ENCODE measurements around the gene DLAT.

DNA sequence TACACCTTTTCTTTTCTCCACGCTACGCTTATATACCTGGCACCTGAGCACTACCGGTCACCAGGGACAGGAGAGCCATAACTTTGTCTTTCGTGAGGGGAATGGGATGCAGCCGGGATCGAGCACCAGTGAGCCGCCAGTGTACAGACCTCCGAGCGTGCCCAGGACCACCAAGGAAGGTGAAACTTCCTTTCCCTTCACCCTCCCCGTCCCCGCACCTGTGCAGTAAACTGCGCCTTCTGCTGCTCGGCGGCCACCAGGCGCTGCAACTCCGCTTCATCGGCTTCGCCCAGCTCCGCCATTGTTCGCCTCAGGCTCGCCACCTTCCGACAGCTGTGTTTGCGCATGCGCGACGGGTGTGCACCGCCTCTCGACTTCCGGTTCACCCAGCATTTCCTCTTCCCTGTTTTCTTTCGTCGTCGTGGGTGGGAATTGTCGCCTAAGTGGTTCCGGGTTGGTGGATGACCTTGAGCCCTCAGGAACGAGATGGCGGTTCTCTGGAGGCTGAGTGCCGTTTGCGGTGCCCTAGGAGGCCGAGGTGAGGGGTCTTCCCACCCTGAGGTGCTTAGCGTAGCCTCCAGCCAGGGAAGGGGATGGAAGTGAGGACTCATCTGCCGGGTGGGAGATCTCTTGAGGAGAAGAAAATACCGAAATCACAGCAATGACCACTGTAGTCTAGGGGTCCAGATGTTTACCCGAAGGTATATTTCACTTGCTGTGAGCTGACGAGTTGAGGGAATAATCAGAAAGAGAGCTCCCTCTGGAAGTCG lies 61.4 kb downstream of the DLAT start, which contains the start of the genes SDHD and TIMM8B:
- TF ChIP-seq, protein P1, sequence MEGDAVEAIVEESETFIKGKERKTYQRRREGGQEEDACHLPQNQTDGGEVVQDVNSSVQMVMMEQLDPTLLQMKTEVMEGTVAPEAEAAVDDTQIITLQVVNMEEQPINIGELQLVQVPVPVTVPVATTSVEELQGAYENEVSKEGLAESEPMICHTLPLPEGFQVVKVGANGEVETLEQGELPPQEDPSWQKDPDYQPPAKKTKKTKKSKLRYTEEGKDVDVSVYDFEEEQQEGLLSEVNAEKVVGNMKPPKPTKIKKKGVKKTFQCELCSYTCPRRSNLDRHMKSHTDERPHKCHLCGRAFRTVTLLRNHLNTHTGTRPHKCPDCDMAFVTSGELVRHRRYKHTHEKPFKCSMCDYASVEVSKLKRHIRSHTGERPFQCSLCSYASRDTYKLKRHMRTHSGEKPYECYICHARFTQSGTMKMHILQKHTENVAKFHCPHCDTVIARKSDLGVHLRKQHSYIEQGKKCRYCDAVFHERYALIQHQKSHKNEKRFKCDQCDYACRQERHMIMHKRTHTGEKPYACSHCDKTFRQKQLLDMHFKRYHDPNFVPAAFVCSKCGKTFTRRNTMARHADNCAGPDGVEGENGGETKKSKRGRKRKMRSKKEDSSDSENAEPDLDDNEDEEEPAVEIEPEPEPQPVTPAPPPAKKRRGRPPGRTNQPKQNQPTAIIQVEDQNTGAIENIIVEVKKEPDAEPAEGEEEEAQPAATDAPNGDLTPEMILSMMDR (conservative IDR thresholded peaks at IDR 0.05; ENCODE audit: low read depth, low read length) = 0 out of 2 replicates have a peak, but pooled peaks have one; percentile 12
- no peak for TF ChIP-seq EZH2phosphoT487 (IDR thresholded peaks at IDR 0.05; ENCODE audit: borderline replicate concordance, low read length)

Measured in PC-3 (cell line).